Globus pallidus (tissue), 1 donor: ENCODE results near the gene BCORL1.

Experiments used
- DNase-seq: peaks from one replicate; pipeline ENCODE4 v3.0.0-alpha.2; 2015; ENCODE audit warnings: low spot score

The BCORL1 gene

GRCh38 chrX:129965166-129965565 lies 17.3 kb upstream of the BCORL1 start:
- no peak for DNase-seq

- DNase-seq, result no peak
Measured at GRCh38 chrX:129968968-129969367, 13.5 kb upstream of the BCORL1 start.

- no peak for DNase-seq
Measured at GRCh38 chrX:129976441-129976840, 6.0 kb upstream of the BCORL1 start.

- DNase-seq, result no peak
Measured at GRCh38 chrX:129979207-129979920, 3.1 kb upstream of the BCORL1 start.

GRCh38 chrX:129980001-129980401 lies 2.4 kb upstream of the BCORL1 start:
- DNase-seq, result no peak

- DNase-seq, result no peak
Measured at GRCh38 chrX:129980540-129981199, 1.8 kb upstream of the BCORL1 start.

- no peak for DNase-seq
Measured at GRCh38 chrX:129981200-129981553, 1.3 kb upstream of the BCORL1 start.

GRCh38 chrX:129981752-129982299 lies 609 bp upstream of the BCORL1 start:
- DNase-seq, result no peak

GRCh38 chrX:129983575-129984110 lies 1.2 kb downstream of the BCORL1 start:
- no peak for DNase-seq

GRCh38 chrX:129984111-129984958 lies 1.9 kb downstream of the BCORL1 start:
- no peak for DNase-seq

GRCh38 chrX:129987871-129988270 lies 5.4 kb downstream of the BCORL1 start:
- no peak for DNase-seq

- no peak for DNase-seq
Measured at GRCh38 chrX:129992181-129992580, 9.7 kb downstream of the BCORL1 start.

- DNase-seq, result no peak
Measured at GRCh38 chrX:129996120-129996519, 13.7 kb downstream of the BCORL1 start.

GRCh38 chrX:129997086-129997485 lies 14.7 kb downstream of the BCORL1 start:
- DNase-seq, result no peak

- no peak for DNase-seq
Measured at GRCh38 chrX:129998021-129998420, 15.6 kb downstream of the BCORL1 start.

GRCh38 chrX:130001893-130002292 lies 19.5 kb downstream of the BCORL1 start:
- DNase-seq, result no peak

- DNase-seq, result no peak
Measured at GRCh38 chrX:130002541-130002940, 20.1 kb downstream of the BCORL1 start.

- no peak for DNase-seq
Measured at GRCh38 chrX:130005089-130005807, 22.8 kb downstream of the BCORL1 start.

- no peak for DNase-seq
Measured at GRCh38 chrX:130009658-130010223, 27.3 kb downstream of the BCORL1 start.

GRCh38 chrX:130012683-130013082 lies 30.2 kb downstream of the BCORL1 start:
- no peak for DNase-seq

GRCh38 chrX:130013661-130014060 lies 31.2 kb downstream of the BCORL1 start:
- DNase-seq, result no peak
